Fibroblast of gingiva (primary cell): Measurements from ENCODE around the gene TEAD1.

Experiments
- DNase-seq: peaks from one replicate; pipeline ENCODE4 v3.0.0-alpha.2; 2011; ENCODE audit warnings: low read depth

TEAD1 gene

GRCh38 chr11:12900496-12900895, 226.3 kb downstream of the TEAD1 start:
- peak; percentile 77 for DNase-seq

GRCh38 chr11:12901272-12901671, 227.1 kb downstream of the TEAD1 start:
- DNase-seq = no peak

- no peak for DNase-seq
Observed at GRCh38 chr11:12901874-12902481, 227.8 kb downstream of the TEAD1 start.

GRCh38 chr11:12902791-12903486, 228.7 kb downstream of the TEAD1 start:
- DNase-seq = no peak

GRCh38 chr11:12905435-12905834, 231.2 kb downstream of the TEAD1 start:
- no peak for DNase-seq

- no peak for DNase-seq
Observed at GRCh38 chr11:12906501-12906900, 232.3 kb downstream of the TEAD1 start.

- no peak for DNase-seq
Observed at GRCh38 chr11:12909879-12910278, 235.7 kb downstream of the TEAD1 start.

GRCh38 chr11:12914400-12914912, 240.2 kb downstream of the TEAD1 start:
- DNase-seq = peak; percentile 95

GRCh38 chr11:12915093-12915492, 240.9 kb downstream of the TEAD1 start:
- DNase-seq = no peak

GRCh38 chr11:12917822-12918221, 243.6 kb downstream of the TEAD1 start:
- no peak for DNase-seq

- no peak for DNase-seq
Observed at GRCh38 chr11:12918667-12919066, 244.4 kb downstream of the TEAD1 start.

GRCh38 chr11:12922418-12922817, 248.2 kb downstream of the TEAD1 start:
- no peak for DNase-seq

GRCh38 chr11:12922980-12923507, 248.8 kb downstream of the TEAD1 start:
- DNase-seq = peak; percentile 46

GRCh38 chr11:12924650-12925049, 250.4 kb downstream of the TEAD1 start:
- no peak for DNase-seq

GRCh38 chr11:12925520-12925919, 251.3 kb downstream of the TEAD1 start:
- no peak for DNase-seq

GRCh38 chr11:12927221-12927620, 253.0 kb downstream of the TEAD1 start:
- DNase-seq = no peak

GRCh38 chr11:12927886-12928285, 253.7 kb downstream of the TEAD1 start:
- DNase-seq = no peak

GRCh38 chr11:12930850-12931249, 256.6 kb downstream of the TEAD1 start:
- no peak for DNase-seq

GRCh38 chr11:12932485-12932884, 258.3 kb downstream of the TEAD1 start:
- no peak for DNase-seq

- no peak for DNase-seq
Observed at GRCh38 chr11:12936200-12936599, 262.0 kb downstream of the TEAD1 start.

- peak; percentile 59 for DNase-seq
Observed at GRCh38 chr11:12938590-12939247, 264.5 kb downstream of the TEAD1 start.

- DNase-seq = no peak
Observed at GRCh38 chr11:12941671-12942070, 267.4 kb downstream of the TEAD1 start.

- DNase-seq = no peak
Observed at GRCh38 chr11:12942157-12942556, 267.9 kb downstream of the TEAD1 start.
